Measurements from ENCODE around the gene HYAL2.

Gene HYAL2

GRCh38 chr3:50340147-50340447, 17.6 kb upstream of the HYAL2 start:
- TF ChIP-seq FOXP2 (optimal IDR thresholded peaks at IDR 0.05; ENCODE audit: borderline replicate concordance, extremely low read depth, extremely low read length, insufficient read depth) (no peak), REST (IDR thresholded peaks at IDR 0.05; ENCODE audit: insufficient read depth in 1 of 2, low read depth in 2 of 2, low read length in 2 of 2) (no peak), POLR2AphosphoS5 (IDR thresholded peaks at IDR 0.05; ENCODE audit: low read depth, low read length) (no peak), SIN3A (IDR thresholded peaks at IDR 0.05; ENCODE audit: borderline replicate concordance, insufficient read depth, low read length) (no peak), TAF1 (IDR thresholded peaks at IDR 0.05; ENCODE audit: borderline replicate concordance, insufficient read depth, low read length) (no peak)

GRCh38 chr3:50339485-50340146, 17.1 kb upstream of the HYAL2 start:
- TF ChIP-seq REST (IDR thresholded peaks at IDR 0.05; ENCODE audit: insufficient read depth in 1 of 2, low read depth in 2 of 2, low read length in 2 of 2) (no peak), SIN3A (IDR thresholded peaks at IDR 0.05; ENCODE audit: borderline replicate concordance, insufficient read depth, low read length) (no peak), FOXP2 (optimal IDR thresholded peaks at IDR 0.05; ENCODE audit: borderline replicate concordance, extremely low read depth, extremely low read length, insufficient read depth) (no peak), POLR2AphosphoS5 (IDR thresholded peaks at IDR 0.05; ENCODE audit: low read depth, low read length) (no peak), TAF1 (IDR thresholded peaks at IDR 0.05; ENCODE audit: borderline replicate concordance, insufficient read depth, low read length) (no peak)

- no peak for TF ChIP-seq REST (IDR thresholded peaks at IDR 0.05; ENCODE audit: insufficient read depth in 1 of 2, low read depth in 2 of 2, low read length in 2 of 2)
- TF ChIP-seq POLR2AphosphoS5 (IDR thresholded peaks at IDR 0.05; ENCODE audit: low read depth, low read length) = no peak
- no peak for TF ChIP-seq TAF1 (IDR thresholded peaks at IDR 0.05; ENCODE audit: borderline replicate concordance, insufficient read depth, low read length)
- TF ChIP-seq FOXP2 (optimal IDR thresholded peaks at IDR 0.05; ENCODE audit: borderline replicate concordance, extremely low read depth, extremely low read length, insufficient read depth) = no peak
- no peak for TF ChIP-seq SIN3A (IDR thresholded peaks at IDR 0.05; ENCODE audit: borderline replicate concordance, insufficient read depth, low read length)
These were observed 16.4 kb upstream of the HYAL2 start for GRCh38 chr3:50338965-50339364.

- TF ChIP-seq POLR2AphosphoS5 (IDR thresholded peaks at IDR 0.05; ENCODE audit: low read depth, low read length) = peak; percentile 84
- no peak for TF ChIP-seq TAF1 (IDR thresholded peaks at IDR 0.05; ENCODE audit: borderline replicate concordance, insufficient read depth, low read length)
These were observed 14.8 kb upstream of the HYAL2 start for GRCh38 chr3:50337175-50337861.

- TF ChIP-seq SIN3A (IDR thresholded peaks at IDR 0.05; ENCODE audit: borderline replicate concordance, insufficient read depth, low read length) (no peak), POLR2AphosphoS5 (IDR thresholded peaks at IDR 0.05; ENCODE audit: low read depth, low read length) (no peak)
These were observed 14.1 kb upstream of the HYAL2 start for GRCh38 chr3:50336452-50337174.
